ENCODE measurements around the gene CTNND1.
"Not testable (repeated sequence)": the region's sequence is repeated elsewhere in the genome, so short reads cannot be mapped to it uniquely, and the experiment has no call there.

Gene CTNND1

GRCh38 chr11:57792060-57792541, 30.5 kb downstream of the CTNND1 start:
- DNase-seq = peak; percentile 93

- no peak for DNase-seq
Measured at GRCh38 chr11:57792870-57793269, 31.3 kb downstream of the CTNND1 start.

- no peak for DNase-seq
Measured at GRCh38 chr11:57793351-57794115, 31.9 kb downstream of the CTNND1 start.

GRCh38 chr11:57798905-57799559, 37.4 kb downstream of the CTNND1 start:
- no peak for DNase-seq

- no peak for DNase-seq
Measured at GRCh38 chr11:57800444-57801182, 39.0 kb downstream of the CTNND1 start.

GRCh38 chr11:57801183-57801485, 39.5 kb downstream of the CTNND1 start:
- no peak for DNase-seq

GRCh38 chr11:57802411-57802810, 40.8 kb downstream of the CTNND1 start:
- DNase-seq = no peak

GRCh38 chr11:57804466-57804865, 42.9 kb downstream of the CTNND1 start:
- DNase-seq = no peak

GRCh38 chr11:57805780-57806179, 44.2 kb downstream of the CTNND1 start:
- DNase-seq = no peak

- DNase-seq = no peak
Measured at GRCh38 chr11:57812634-57813033, 51.0 kb downstream of the CTNND1 start.

GRCh38 chr11:57815476-57815875, 53.9 kb downstream of the CTNND1 start:
- DNase-seq = no peak

GRCh38 chr11:57815877-57816276, 54.3 kb downstream of the CTNND1 start:
- DNase-seq = no peak

- no peak for DNase-seq
Measured at GRCh38 chr11:57818812-57819211, 57.2 kb downstream of the CTNND1 start.

GRCh38 chr11:57819252-57819979, 57.8 kb downstream of the CTNND1 start:
- DNase-seq = no peak

- no peak for DNase-seq
Measured at GRCh38 chr11:57823859-57824258, 62.3 kb downstream of the CTNND1 start.

GRCh38 chr11:57834852-57835251, 73.2 kb downstream of the CTNND1 start:
- no peak for DNase-seq

- DNase-seq = not testable (repeated sequence)
Measured at GRCh38 chr11:57838609-57839008, 77.0 kb downstream of the CTNND1 start.

- no peak for DNase-seq
Measured at GRCh38 chr11:57842873-57843272, 81.3 kb downstream of the CTNND1 start.

GRCh38 chr11:57867966-57868365, 106.4 kb downstream of the CTNND1 start:
- no peak for DNase-seq

- no peak for DNase-seq
Measured at GRCh38 chr11:57868491-57868890, 106.9 kb downstream of the CTNND1 start.
